C4-2B (cell line): ENCODE data around the gene AGBL4.

ENCODE experiments used
- CTCF ChIP-seq: fragments of 450-650 bp; conservative IDR thresholded peaks from 2 replicates; pipeline ENCODE4 v1.5.1; 2017; ENCODE audit warnings: mild to moderate bottlenecking
- ZFX ChIP-seq: fragments of 450-650 bp; IDR thresholded peaks from 2 replicates; pipeline ENCODE4 v1.6.1; 2017

- no peak for TF ChIP-seq CTCF
- TF ChIP-seq ZFX, result no peak
Observed at GRCh38 chr1:48969971-48970370, 1053.8 kb downstream of the AGBL4 start.
